ENCODE data around the gene ARHGAP25.

GRCh38 chr2:68849579-68850030 lies 115.0 kb downstream of the ARHGAP25 start:
- TF ChIP-seq CTCF (conservative IDR thresholded peaks at IDR 0.05; ENCODE audit: low read depth, low read length) (no peak), MAZ (IDR thresholded peaks at IDR 0.05; ENCODE audit: borderline replicate concordance, low read depth, low read length) (peak; percentile 8; the same call in 1 of the 2 replicates), RAD21 (IDR thresholded peaks at IDR 0.05; ENCODE audit: low read length) (no peak), SMC3 (IDR thresholded peaks at IDR 0.05; ENCODE audit: low read depth, low read length) (no peak), POLR2A (IDR thresholded peaks at IDR 0.05; ENCODE audit: low read depth, low read length) (no peak), FOS (IDR thresholded peaks at IDR 0.05; ENCODE audit: low read depth, low read length) (peak; percentile 39; the same call in 1 of the 2 replicates), CEBPB (IDR thresholded peaks at IDR 0.05; ENCODE audit: low read depth, low read length) (no peak), RFX5 (IDR thresholded peaks at IDR 0.05; ENCODE audit: low read depth, low read length) (no peak), CHD1 (IDR thresholded peaks at IDR 0.05; ENCODE audit: low read depth, low read length) (no peak), USF2 (IDR thresholded peaks at IDR 0.05; ENCODE audit: low read depth, low read length) (no peak), MXI1 (IDR thresholded peaks at IDR 0.05; ENCODE audit: borderline replicate concordance, low read depth, low read length) (no peak), ELK1 (IDR thresholded peaks at IDR 0.05; ENCODE audit: borderline replicate concordance, low read depth, low read length) (no peak), BHLHE40 (IDR thresholded peaks at IDR 0.05; ENCODE audit: low read depth, low read length) (no peak)
